OCI-LY3 (cell line): Measurements from ENCODE around the gene USP35.

Source experiments
- H2AFZ ChIP-seq: fragments of 200-600, 300-600 bp; shearing (Covaris generic); 2 replicates; pipeline ENCODE4 v1.6.0; 2014; ENCODE audit warnings: antibody characterized with exemption, low read depth, low read length
- H3K27ac ChIP-seq: fragments of 200-600, 300-600 bp; sonication (generic); 2 replicates; pipeline ENCODE4 v1.5.1; 2014; ENCODE audit warnings: mild to moderate bottlenecking, low read length, moderate library complexity, mixed read lengths
- H3K27me3 ChIP-seq: fragments of 200-600, 300-600 bp; sonication (generic); 2 replicates; pipeline ENCODE4 v1.6.1; 2014; ENCODE audit warnings: low read depth, low read length, mixed read lengths
- H3K36me3 ChIP-seq: fragments of 200-600, 300-600 bp; sonication (generic); replicated peaks from 2 replicates; pipeline ENCODE3; 2014; ENCODE audit warnings: low read depth, low read length, mixed read lengths
- H3K4me1 ChIP-seq: fragments of 300-600, 200-600 bp; sonication (generic); 2 replicates; pipeline ENCODE4 v1.6.1; 2014; ENCODE audit warnings: low read length, mixed read lengths
- H3K4me2 ChIP-seq: fragments of 200-600, 300-600 bp; sonication (generic); 2 replicates; pipeline ENCODE4 v1.6.1; 2014; ENCODE audit warnings: low read length, mixed read lengths
- H3K4me3 ChIP-seq: fragments of 300-600, 200-600 bp; sonication (generic); 2 replicates; pipeline ENCODE4 v1.5.1; 2014; ENCODE audit warnings: antibody characterized with exemption, mild to moderate bottlenecking, low read length, moderate library complexity
- H3K79me2 ChIP-seq: fragments of 300-600, 200-600 bp; shearing (Covaris generic); 2 replicates; pipeline ENCODE4 v1.6.1; 2014; ENCODE audit warnings: mild to moderate bottlenecking, low read length, mixed read lengths
- H3K9ac ChIP-seq: fragments of 300-600, 200-600 bp; shearing (Covaris generic); 2 replicates; pipeline ENCODE4 v1.6.0; 2014; ENCODE audit warnings: mild to moderate bottlenecking, low read length, moderate library complexity
- H3K9me3 ChIP-seq: fragments of 200-600, 300-600 bp; shearing (Covaris generic); 2 replicates; pipeline ENCODE4 v1.6.1; 2014; ENCODE audit warnings: low read length, mixed read lengths; ENCODE audit not compliant: insufficient read depth
- H4K20me1 ChIP-seq: fragments of 200-600, 300-600 bp; sonication (generic); 2 replicates; pipeline ENCODE4 v1.6.1; 2016; ENCODE audit warnings: low read length, mixed read lengths; ENCODE audit not compliant: insufficient read depth
- CTCF ChIP-seq: fragments of 200-600, 300-600 bp; sonication (generic); IDR thresholded peaks from 2 replicates; pipeline ENCODE4 v1.5.1; 2014; ENCODE audit warnings: antibody characterized with exemption, low read length, low read depth
- EZH2phosphoT487 ChIP-seq: fragments of 200-600 bp; shearing (Covaris generic); IDR thresholded peaks from 2 replicates; pipeline ENCODE4 v1.6.1; 2018; ENCODE audit warnings: antibody characterized with exemption, mixed run types, low read depth

The USP35 gene

GRCh38 chr11:78160557-78160956 is 28.2 kb upstream of the USP35 start:
- Histone ChIP-seq H3K4me2 (no peak overlapping the region), H3K9me3 (no peaks in the 10 kb centered on the region), H3K36me3 (no peaks in the 10 kb centered on the region), H3K27me3 (no peaks in the 10 kb centered on the region), H2AFZ (no peak overlapping the region), H4K20me1 (no peaks in the 10 kb centered on the region), H3K79me2 (no peaks in the 10 kb centered on the region), H3K4me3 (no peak overlapping the region), H3K9ac (no peak overlapping the region), H3K4me1 (no peaks in the 10 kb centered on the region), H3K27ac (no peak overlapping the region)
- TF ChIP-seq CTCF (no peak), EZH2phosphoT487 (no peak)

GRCh38 chr11:78161346-78161745 is 27.4 kb upstream of the USP35 start:
- Histone ChIP-seq H3K79me2 (no peaks in the 10 kb centered on the region), H3K4me1 (no peaks in the 10 kb centered on the region), H3K9me3 (no peaks in the 10 kb centered on the region), H4K20me1 (no peaks in the 10 kb centered on the region), H3K9ac (no peak overlapping the region), H3K27ac (no peak overlapping the region), H2AFZ (no peak overlapping the region), H3K4me3 (no peak overlapping the region), H3K4me2 (no peak overlapping the region), H3K27me3 (no peaks in the 10 kb centered on the region), H3K36me3 (no peaks in the 10 kb centered on the region)
- TF ChIP-seq CTCF (no peak), EZH2phosphoT487 (no peak)

- H3K4me1 ChIP-seq, result no peaks in the 10 kb centered on the region
- no peaks in the 10 kb centered on the region for H3K9me3 ChIP-seq
- no peaks in the 10 kb centered on the region for H3K36me3 ChIP-seq
- H3K4me3 ChIP-seq, result no peak overlapping the region
- no peak for TF ChIP-seq CTCF
- TF ChIP-seq EZH2phosphoT487, result no peak
- H3K4me2 ChIP-seq, result no peak overlapping the region
- H4K20me1 ChIP-seq, result no peaks in the 10 kb centered on the region
- H2AFZ ChIP-seq, result no peak overlapping the region
- no peak overlapping the region for H3K9ac ChIP-seq
- H3K27ac ChIP-seq, result no peak overlapping the region
- H3K79me2 ChIP-seq, result no peaks in the 10 kb centered on the region
- H3K27me3 ChIP-seq, result no peaks in the 10 kb centered on the region
Measured at GRCh38 chr11:78161962-78162371, 26.8 kb upstream of the USP35 start.

GRCh38 chr11:78163828-78164227 is 24.9 kb upstream of the USP35 start:
- Histone ChIP-seq H3K79me2 (no peaks in the 10 kb centered on the region), H3K27me3 (no peaks in the 10 kb centered on the region), H3K4me3 (no peak overlapping the region), H3K36me3 (no peaks in the 10 kb centered on the region), H3K27ac (no peak overlapping the region), H3K4me2 (no peak overlapping the region), H3K4me1 (no peaks in the 10 kb centered on the region), H4K20me1 (no peaks in the 10 kb centered on the region), H3K9ac (no peak overlapping the region), H3K9me3 (no peaks in the 10 kb centered on the region), H2AFZ (no peak overlapping the region)
- TF ChIP-seq CTCF, result no peak
- no peak for TF ChIP-seq EZH2phosphoT487
